Middle frontal gyrus (tissue), 1 donor: ENCODE measurements around the gene DUOX1.

Experiments used
- DNase-seq: peaks from one replicate; pipeline ENCODE4 v3.0.0-alpha.2; 2015; ENCODE audit warnings: low spot score; ENCODE audit errors: extremely low spot score

DUOX1 gene

DNA sequence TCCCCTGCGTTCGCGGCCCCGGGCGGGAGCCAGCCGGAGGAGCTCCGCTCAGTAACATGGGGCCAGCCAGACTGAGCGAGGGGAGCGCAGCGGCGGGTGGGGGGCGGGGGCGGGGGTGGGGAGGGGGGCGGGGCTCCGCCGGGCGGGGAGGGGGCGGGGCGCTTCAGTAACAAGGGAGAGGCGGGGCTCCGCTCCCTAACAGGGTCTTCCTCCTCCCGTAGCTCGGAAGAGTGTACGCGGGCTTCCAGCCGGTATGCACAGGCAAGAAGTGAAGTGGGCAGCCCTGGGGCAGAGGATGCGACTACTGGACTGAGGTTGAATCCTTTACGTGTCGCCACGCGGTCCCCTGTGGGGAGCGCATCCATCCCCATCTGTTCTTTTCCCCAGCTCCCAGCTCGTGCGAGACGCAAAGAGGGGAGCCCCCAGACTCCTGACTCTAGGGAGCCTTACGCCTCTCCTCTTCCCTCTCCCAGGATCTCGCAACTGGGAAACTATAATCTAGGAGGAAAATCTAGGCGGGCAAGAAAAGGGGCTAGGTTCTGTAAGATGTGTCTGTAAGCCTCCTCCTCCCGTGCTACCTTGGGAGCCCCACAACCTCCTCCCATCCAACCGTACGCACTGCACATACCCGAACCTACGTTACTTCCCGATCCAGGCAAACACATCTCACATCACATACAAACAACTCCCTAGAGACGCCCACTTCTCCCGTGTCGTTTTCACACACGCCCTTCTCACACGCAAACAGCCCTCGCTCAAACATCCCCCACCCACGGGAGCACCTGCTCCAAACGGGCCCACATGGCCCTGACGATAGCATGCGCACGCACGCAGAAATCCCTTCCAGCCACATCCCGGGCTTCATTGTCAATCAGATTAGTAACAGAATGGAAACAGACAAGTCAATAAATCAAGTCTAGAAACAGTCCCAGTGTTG lies 58.4 kb downstream of the DUOX1 start, which contains the start of gene SHF:
Gene SHF, minus strand, starts transcription at position 73 of the 937 bp plus-strand sequence. Its CDS starts 15 bp downstream, at position 58.
- no peak for DNase-seq

- no peak for DNase-seq
Observed at GRCh38 chr15:45197512-45197911, 67.7 kb downstream of the DUOX1 start.

GRCh38 chr15:45198337-45199135 lies 68.7 kb downstream of the DUOX1 start:
- DNase-seq, result peak; percentile 96

- no peak for DNase-seq
Observed at GRCh38 chr15:45199136-45199810, 69.5 kb downstream of the DUOX1 start.

DNA sequence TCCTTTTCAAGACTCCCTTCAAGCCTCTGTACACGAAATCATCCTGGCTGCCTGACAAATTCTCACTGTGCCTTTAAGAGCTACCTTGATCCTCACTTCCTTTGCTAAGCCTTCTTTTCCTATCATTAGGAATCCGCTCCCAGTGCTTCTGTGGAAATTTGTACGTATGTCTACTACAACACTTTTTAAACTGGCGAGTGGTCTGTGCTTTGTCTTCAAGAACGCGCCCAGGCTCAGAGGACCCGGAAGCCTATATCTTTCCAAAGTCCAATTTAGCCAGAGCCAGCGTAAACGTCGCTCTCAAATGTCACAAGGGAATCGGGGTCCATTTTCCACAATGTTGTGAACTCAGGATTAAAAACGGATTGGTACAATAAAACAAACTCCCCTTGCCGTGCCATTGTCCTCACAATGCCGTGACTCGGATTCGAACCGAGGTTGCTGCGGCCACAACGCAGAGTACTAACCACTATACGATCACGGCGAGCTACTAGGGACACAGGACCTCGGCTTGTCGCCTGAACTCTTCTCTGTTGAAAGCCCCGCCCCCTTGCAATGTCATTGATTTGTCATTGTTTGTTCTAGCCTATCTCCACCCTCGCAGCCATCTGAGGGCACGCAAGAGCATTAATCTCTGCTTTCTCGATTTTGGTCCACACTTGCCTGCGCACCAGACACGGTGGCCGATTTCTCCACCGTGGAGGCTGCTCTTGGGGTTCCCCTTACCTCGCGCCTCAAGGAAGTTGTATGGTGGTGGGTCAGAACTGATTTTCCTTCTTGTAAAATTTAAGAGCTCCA lies 70.4 kb downstream of the DUOX1 start:
- peak; percentile 95 for DNase-seq

- DNase-seq, result peak; percentile 74
Observed at GRCh38 chr15:45200799-45201556, 71.2 kb downstream of the DUOX1 start.

- no peak for DNase-seq
Observed at GRCh38 chr15:45201557-45201859, 71.7 kb downstream of the DUOX1 start.

DNA sequence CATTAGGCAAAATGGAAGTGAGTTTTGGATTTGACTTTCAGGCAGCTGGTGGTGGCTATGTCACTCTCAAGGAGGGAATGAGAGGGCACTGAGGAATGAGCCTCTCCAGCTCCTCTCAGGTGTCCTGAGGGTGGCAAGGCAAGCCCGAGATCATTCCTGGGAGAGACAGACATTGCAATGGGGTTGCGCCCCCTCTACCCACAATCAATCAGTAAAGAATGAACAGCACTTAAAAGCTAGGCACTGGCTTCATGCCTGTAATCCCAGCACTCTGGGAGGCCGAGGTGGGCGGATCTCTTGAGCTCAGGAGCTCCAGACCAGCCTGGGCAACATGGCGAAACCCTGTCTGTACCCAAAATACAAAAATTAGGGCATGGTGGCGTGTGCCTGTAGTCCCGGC lies 72.1 kb downstream of the DUOX1 start:
- no peak for DNase-seq

DNA sequence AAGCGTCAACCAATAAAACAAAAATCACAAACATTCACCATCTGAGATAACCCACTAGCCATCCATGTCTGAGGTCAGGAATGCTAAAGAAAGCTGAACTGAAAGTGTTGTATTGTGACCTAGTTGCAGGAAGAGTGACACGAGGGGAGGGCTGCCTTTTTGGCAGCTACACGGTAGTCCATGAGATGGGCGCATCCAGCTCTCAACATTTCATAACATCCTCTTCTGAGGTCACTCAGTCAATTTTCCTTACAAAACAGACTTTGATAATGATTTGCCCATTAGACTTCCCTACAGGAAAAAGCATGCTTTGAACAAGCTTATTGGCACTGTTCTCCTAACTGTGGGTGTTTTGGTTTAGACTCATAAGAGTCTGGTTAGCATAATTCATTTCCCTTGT lies 73.4 kb downstream of the DUOX1 start:
- no peak for DNase-seq

DNA sequence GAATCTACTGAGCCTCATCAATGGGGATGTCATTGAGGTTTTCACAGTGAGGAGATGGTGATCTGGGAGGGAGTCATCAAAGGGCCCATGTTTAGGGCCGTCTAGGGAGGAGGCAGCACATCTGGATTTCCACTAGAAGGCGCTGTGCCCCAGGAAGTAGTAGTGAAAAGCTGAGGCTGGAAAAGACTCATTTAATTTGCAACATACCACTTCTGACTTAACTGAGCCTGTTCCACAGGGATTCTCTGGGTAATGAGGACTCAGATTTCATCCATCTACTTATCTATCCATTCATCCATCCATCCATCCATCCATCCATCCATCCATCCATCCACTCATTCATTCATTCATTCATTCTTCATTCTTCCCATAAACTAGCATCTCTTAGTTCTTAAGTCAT lies 75.4 kb downstream of the DUOX1 start:
- DNase-seq, result no peak

DNA sequence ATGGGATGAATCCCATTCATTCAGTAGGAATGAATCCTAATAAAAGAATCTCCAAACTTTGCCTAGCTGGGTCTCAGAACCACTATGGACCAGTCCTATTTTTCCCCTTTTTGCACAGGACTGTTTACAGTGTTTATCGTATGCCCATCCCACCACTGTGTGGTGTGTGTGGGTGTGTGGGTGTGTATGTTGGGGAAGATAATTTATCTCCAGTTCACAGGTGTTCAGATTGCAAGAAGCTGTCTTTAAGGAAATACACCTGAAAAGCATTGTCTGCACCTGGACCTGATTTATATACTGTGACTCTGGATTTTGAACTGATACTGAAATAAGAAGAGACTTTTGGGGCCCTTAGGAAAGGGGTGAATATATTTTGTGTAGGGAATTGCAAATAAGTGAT lies 82.7 kb downstream of the DUOX1 start:
- no peak for DNase-seq
